Sigmoid colon (tissue), 4 donors: ENCODE measurements around the gene COL4A1.
A peak's percentile ranks its signal among the peaks of the same experiment; 100 is the strongest.

Experiments
- EP300 ChIP-seq, 4 donors: sonication (generic); formaldehyde crosslinking; IDR thresholded peaks; one replicate each; pipeline ENCODE4 v1.6.1; 2017; ENCODE audit warnings: antibody characterized with exemption in 4 of 4
- POLR2A ChIP-seq, 2 donors: fragments of 450-650 bp; IDR thresholded peaks; one replicate each; pipeline ENCODE4 v1.6.1; 2016; ENCODE audit warnings: antibody characterized with exemption in 2 of 2, mild to moderate bottlenecking in 2 of 2, moderate library complexity in 2 of 2
- POLR2AphosphoS5 ChIP-seq, 4 donors: sonication (generic); formaldehyde crosslinking; IDR thresholded peaks; one replicate each; pipeline ENCODE4 v1.6.1; 2017; ENCODE audit warnings: antibody characterized with exemption in 4 of 4
- TF ChIP-seq, protein P1 (sequence below), 4 experiments: fragments of 450-650 bp in 3 of 4; fragments of 200-600 bp in 1 of 4; IDR thresholded peaks; one replicate each; pipeline ENCODE4 v1.5.1; 2016 to 2019; ENCODE audit warnings: antibody characterized with exemption in 4 of 4, mild to moderate bottlenecking in 3 of 4, moderate library complexity in 2 of 4

DNA sequence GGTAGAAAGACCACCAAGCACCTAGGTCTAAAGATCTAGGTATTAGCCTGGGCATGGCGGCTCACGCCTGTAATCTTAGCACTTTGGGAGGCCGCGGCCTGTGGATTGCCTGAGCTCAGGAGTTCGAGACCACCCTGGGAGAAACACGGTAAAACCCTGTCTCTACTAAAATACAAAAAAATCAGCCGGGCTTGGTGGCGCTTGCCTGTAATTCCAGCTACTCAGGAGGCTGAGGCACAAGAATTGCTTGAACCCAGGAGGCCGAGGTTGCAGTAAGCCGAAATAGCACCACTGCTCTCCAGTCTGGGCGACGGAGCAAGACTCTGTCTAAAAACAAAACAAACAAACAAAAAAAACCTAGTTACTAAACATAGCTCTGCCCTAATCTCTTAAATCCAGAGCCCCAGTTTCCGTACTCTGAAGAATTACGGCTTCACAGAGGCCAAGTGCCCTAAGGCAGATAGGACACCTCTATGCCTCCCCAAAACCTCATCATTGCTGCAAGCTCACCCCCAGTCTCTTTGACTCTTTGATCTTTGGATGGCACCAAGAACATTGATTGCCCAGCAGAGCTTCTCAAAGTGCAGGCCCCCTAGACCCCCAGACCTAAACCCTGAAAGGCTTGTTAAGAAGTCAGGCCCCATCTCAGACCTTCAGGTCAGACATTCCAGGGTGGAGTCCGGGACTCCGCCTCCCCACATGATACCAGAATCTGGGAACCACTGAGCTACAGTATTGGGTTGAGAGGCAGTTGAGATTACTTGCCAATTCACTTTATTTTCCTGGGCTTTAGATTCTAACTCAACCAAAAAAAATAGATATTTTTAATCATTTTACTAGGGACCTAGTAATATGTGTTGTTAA, 2.9 kb upstream of the COL4A1 start:
- TF ChIP-seq, protein P1, sequence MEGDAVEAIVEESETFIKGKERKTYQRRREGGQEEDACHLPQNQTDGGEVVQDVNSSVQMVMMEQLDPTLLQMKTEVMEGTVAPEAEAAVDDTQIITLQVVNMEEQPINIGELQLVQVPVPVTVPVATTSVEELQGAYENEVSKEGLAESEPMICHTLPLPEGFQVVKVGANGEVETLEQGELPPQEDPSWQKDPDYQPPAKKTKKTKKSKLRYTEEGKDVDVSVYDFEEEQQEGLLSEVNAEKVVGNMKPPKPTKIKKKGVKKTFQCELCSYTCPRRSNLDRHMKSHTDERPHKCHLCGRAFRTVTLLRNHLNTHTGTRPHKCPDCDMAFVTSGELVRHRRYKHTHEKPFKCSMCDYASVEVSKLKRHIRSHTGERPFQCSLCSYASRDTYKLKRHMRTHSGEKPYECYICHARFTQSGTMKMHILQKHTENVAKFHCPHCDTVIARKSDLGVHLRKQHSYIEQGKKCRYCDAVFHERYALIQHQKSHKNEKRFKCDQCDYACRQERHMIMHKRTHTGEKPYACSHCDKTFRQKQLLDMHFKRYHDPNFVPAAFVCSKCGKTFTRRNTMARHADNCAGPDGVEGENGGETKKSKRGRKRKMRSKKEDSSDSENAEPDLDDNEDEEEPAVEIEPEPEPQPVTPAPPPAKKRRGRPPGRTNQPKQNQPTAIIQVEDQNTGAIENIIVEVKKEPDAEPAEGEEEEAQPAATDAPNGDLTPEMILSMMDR (IDR thresholded peaks at IDR 0.05) = no peak
- no peak for TF ChIP-seq POLR2A (IDR thresholded peaks at IDR 0.05)
- peak in 2 of 4 donors; percentile 7 to 43 for TF ChIP-seq POLR2AphosphoS5 (IDR thresholded peaks at IDR 0.05)
- no peak for TF ChIP-seq EP300 (IDR thresholded peaks at IDR 0.05)
